ENCODE data around the gene CEMP1.
A peak's percentile ranks its signal among the peaks of the same experiment; 100 is the strongest.

Gene CEMP1

DNA sequence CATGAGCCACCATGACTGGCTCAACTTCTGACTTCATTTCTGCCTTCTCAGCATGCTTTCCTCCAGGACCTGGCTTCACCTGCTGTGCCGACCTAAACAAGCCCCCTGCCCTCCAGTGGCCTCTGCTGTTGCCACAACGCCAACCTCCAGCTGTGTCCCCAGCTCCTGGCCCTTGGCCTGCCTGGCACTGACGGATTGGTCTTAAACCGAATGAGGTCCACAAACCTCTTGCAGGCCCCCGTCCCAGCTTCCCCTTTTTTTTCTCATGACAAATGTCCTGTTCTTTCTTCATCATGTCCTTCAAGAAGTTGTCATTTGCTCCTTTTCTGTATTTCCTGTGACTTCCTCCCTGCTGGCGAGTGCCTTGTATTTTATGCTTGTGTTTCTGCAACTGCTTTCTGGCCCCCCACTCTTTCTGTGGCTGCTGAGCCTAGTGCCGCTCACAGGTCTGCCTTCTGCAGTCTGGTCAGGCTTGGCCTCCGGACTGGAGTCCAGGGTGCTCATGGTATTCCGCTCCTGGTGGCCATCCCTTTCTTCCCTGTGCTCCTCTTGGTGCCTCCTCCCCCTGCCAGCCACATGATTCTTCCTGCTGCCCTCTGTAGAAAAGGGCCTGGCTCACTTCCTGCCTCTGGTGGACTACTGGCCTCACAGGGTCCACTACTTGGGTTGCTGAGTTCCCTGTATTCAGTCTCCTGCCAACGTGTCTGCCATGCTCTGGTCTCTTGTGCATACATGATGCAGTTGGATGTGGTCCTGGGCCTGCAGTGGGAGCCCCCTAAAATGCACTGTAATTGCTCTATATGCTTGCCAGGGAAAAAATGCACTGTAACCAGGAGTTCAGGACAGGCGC lies 14.6 kb downstream of the CEMP1 start:
- peak overlapping the region; percentile 19 for H3K4me3 ChIP-seq (ENCODE audit: low read depth, low read length)
- TF ChIP-seq, protein P1, sequence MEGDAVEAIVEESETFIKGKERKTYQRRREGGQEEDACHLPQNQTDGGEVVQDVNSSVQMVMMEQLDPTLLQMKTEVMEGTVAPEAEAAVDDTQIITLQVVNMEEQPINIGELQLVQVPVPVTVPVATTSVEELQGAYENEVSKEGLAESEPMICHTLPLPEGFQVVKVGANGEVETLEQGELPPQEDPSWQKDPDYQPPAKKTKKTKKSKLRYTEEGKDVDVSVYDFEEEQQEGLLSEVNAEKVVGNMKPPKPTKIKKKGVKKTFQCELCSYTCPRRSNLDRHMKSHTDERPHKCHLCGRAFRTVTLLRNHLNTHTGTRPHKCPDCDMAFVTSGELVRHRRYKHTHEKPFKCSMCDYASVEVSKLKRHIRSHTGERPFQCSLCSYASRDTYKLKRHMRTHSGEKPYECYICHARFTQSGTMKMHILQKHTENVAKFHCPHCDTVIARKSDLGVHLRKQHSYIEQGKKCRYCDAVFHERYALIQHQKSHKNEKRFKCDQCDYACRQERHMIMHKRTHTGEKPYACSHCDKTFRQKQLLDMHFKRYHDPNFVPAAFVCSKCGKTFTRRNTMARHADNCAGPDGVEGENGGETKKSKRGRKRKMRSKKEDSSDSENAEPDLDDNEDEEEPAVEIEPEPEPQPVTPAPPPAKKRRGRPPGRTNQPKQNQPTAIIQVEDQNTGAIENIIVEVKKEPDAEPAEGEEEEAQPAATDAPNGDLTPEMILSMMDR (conservative IDR thresholded peaks at IDR 0.05; ENCODE audit: low read depth, low read length) = no peak
- peak; percentile 27 for DNase-seq (ENCODE audit: low read depth)

DNA sequence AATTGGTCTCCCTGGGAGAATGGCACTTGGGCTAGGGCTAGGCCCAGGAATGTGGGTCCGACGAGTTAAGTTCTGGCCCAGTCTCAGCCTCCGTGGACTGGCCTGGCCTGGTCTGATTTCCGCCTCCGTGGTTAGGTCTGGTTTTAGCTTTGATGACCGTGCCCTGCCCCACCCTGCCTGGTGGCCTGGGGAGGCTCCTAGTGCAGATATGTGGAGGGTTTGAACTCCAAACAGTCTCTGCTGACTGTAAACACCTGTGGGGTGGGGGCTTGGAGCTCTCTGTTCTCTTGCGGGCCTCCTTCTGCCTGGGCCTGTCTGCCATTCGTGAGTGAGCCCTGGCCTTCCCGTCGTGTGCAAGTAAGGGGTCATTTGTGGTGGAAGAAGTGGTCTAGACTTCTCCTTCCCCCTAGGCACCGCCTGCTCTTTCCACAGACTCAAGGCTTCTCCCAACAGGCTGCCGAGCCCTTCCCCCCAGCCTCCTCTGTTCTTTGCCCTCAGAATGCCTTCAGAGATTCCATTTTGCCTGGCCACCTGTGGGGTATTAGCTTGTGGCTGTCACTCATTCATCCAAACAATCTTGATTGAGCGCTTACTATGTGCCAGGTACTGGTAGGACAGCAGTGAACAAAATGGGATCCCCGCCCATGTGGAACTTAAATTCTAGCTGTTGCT lies 15.9 kb downstream of the CEMP1 start:
- TF ChIP-seq, protein P1 (conservative IDR thresholded peaks at IDR 0.05; ENCODE audit: low read depth, low read length) = no peak
- peak overlapping the region; percentile 85 for H3K4me3 ChIP-seq (ENCODE audit: low read depth, low read length)
- DNase-seq (ENCODE audit: low read depth) = no peak

DNA sequence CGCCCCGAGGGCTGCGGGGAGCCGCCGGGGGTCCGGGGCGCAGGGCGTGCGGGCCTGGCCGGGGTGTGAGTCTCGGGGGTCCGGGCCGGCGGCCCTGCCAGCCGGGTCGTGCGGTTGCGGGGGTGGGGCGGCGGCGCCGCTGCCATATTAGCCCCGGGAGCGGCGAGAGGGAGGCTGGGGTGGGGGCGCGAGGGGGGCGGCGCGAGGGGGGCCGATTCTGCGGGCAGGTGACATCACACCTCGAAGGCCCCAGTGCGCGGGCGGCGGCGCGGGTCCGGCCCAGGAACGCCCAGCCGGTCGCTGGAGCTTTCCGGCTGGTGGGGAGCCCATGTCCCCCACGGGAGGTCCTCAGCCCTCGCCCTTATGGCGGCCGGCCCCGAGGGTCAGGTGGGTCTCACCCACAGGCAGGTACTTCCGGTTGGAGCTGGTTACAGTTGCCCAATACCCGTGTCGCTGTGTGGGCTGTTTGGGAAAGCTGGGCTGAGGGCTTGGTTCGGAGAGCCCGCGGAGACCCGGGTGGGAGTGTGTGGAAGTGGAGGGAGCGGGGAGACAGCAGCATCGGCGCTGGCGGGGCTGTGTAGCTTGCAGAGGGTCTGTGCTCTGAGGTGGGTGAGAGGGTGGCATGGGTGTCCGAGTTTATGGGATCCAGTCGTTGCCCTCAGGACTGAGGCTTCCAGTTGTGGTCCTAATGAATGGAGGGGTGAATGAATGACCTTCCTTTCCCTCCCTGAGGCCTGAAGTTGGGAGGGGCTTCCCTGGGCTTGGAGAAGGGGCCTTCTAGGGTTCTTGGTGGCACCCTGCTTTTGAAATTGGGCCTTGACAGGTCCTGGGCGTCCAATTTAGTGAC lies 16.7 kb downstream of the CEMP1 start:
- TF ChIP-seq, protein P1 (conservative IDR thresholded peaks at IDR 0.05; ENCODE audit: low read depth, low read length) = no peak
- no peak for DNase-seq (ENCODE audit: low read depth)
- peak overlapping the region; percentile 85 for H3K4me3 ChIP-seq (ENCODE audit: low read depth, low read length)

DNA sequence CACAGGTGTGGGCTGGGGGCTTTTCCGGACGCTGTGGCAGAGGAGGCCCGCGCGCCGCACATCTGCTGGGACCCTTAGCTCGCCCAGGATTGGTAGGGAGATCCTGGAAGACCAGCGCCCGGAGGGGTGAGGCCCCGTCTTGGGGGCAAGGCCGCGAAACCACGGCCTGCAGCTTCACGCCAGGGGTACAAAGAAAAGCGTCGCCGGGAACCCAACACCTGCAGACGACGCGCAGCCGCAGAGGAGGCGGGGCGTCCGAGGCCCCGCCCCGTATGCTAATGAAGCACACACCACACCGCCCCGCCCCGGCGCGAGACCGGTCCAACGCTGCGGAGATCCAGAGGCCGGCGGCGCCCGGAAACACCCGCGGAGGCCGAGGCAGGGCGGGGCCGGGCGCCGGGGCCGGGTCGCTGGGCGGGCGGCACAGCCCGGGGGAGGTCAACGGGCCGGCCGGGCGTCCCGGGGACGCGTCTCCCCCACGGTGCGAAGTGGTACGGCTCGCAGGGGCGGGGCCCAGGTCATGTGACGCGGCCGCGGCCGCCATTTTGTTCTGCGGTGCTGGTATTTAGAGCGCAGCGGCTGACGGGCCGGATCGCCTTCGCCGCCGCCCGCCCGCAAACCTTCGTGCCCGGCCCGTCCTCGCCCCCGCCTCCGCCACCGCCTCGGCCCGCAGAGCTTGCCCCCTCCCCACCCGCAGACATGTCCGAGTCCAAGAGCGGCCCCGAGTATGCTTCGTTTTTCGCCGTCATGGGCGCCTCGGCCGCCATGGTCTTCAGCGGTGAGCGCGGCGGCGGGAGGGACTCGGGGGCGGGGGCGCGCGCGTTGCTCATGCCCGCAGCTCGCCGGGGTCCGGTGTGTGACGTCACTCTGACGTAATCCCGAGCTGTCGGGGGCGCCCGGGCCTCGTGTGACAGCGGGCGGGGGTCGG lies 17.5 kb downstream of the CEMP1 start, which contains the start of gene ATP6V0C:
TSS of gene ATP6V0C (plus strand) at position 548 of the 928 bp plus-strand sequence. CDS start at position 700, 152 bp downstream.
- DNase-seq (ENCODE audit: low read depth) = peak; percentile 85
- TF ChIP-seq, protein P1 (conservative IDR thresholded peaks at IDR 0.05; ENCODE audit: low read depth, low read length) = no peak
- peak within 1 kb of the TSS; percentile 85 for H3K4me3 ChIP-seq (ENCODE audit: low read depth, low read length)

DNA sequence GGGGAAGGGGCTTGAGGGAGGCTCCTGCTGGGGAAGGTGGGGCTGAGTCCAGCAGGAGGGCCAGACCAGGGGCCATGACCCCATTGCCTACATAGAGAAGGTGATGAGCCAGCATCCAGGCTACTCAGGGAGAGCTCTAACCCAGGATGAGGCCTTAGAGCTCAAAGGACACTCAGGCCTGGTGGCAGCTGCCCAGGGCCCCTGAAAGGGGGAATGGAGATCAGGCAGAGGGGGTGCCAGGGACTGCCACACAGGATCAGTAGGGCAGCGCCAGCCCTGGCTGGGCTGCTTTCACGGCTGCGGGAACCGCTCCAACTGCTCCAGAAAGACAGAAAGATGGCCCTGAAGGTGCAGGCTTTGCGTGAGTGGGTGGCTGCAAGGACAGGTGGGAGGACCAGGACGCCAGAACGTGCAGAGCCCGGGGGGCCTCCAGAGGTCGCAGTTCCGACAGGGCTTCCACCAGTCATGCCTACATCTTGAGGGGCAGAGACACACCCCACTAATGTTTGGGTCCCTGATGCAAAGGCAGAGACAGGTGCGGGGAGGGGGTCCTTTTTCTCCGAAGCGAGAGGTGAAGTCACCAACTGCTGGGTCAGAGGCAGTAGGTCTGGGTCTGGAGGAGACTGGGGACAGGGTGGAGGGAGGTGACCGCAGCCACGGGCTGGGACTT lies 18.3 kb downstream of the CEMP1 start:
- TF ChIP-seq, protein P1 (conservative IDR thresholded peaks at IDR 0.05; ENCODE audit: low read depth, low read length) = no peak
- no peak for DNase-seq (ENCODE audit: low read depth)
- H3K4me3 ChIP-seq (ENCODE audit: low read depth, low read length) = peak overlapping the region; percentile 85

All from choroid plexus epithelial cell (primary cell).